Uterus (tissue), 4 donors: ENCODE results near the gene SERPINE3. TPM values are rescaled to one million over a fixed set of nuclear protein-coding genes. Genes with fewer than 3 reads are reported as not detected.

ENCODE experiments used
- DNase-seq, 2 donors: peaks; one replicate each; pipeline ENCODE4 v3.0.0-alpha.2; 2019 to 2020
- H3K27ac ChIP-seq, 2 donors: fragments of 200-600 bp; sonication (generic); 1 replicate in 1 of 2; 2 replicates in 1 of 2; pipeline ENCODE4 v1.5.1; 2016 to 2018
- H3K27me3 ChIP-seq, 2 donors: fragments of 200-600 bp; sonication (generic); one replicate each; pipeline ENCODE4 v1.5.1; 2018 to 2019; ENCODE audit warnings: control low read depth in 1 of 2
- H3K36me3 ChIP-seq, 2 donors: fragments of 200-600 bp; sonication (generic); one replicate each; pipeline ENCODE4 v1.5.1; 2019; ENCODE audit warnings: control low read depth in 1 of 2
- H3K4me1 ChIP-seq, 2 donors: fragments of 200-600 bp; sonication (generic); one replicate each; pipeline ENCODE4 v1.5.1; 2018 to 2019; ENCODE audit warnings: control low read depth in 1 of 2
- H3K4me3 ChIP-seq, 2 donors: fragments of 200-600 bp; sonication (generic); 1 replicate in 1 of 2; 2 replicates in 1 of 2; pipeline ENCODE4 v1.5.1; 2018 to 2019; ENCODE audit warnings: mild to moderate bottlenecking in 1 of 2
- H3K9me3 ChIP-seq, 2 donors: fragments of 200-600 bp; sonication (generic); one replicate each; pipeline ENCODE4 v1.5.1; 2019; ENCODE audit warnings: control low read depth in 1 of 2
- POLR2A ChIP-seq, 2 donors: fragments of 450-650 bp; IDR thresholded peaks; one replicate each; pipeline ENCODE4 v1.6.1; 2016; ENCODE audit warnings: antibody characterized with exemption in 2 of 2, mild to moderate bottlenecking in 1 of 2, moderate library complexity in 1 of 2
- intact Hi-C: fragments of 100-400 bp; cut with DNase I; formaldehyde crosslinking; loops from one replicate; pipeline ENCODE4 v1.15.1; 2023; ENCODE audit warnings: low total_unique reads
- total RNA-seq, 4 donors: library from RNA; depleted of rRNA in 3 of 4; stranded (reverse); fragments of >200 nt in 3 of 4; gene quantifications; one replicate each; pipeline versions ENCODE4 v1.1.0 to v1.2.4, GENCODE V29; 2014 to 2023
- TF ChIP-seq, protein P1 (sequence below), 4 experiments: fragments of 200-600 bp in 2 of 4; fragments of 450-650 bp in 2 of 4; sonication (generic) in 2 of 4; IDR thresholded peaks; one replicate each; pipeline ENCODE4 v1.5.1; 2016 to 2019; ENCODE audit warnings: antibody characterized with exemption in 4 of 4, mild to moderate bottlenecking in 2 of 4, moderate library complexity in 1 of 4
- donor health status: DM: yes; HTN: yes; CAD: no.

Gene SERPINE3
- total RNA-seq, 4 donors from 2014 or later: 0.14 TPM; not detected in 3

DNA sequence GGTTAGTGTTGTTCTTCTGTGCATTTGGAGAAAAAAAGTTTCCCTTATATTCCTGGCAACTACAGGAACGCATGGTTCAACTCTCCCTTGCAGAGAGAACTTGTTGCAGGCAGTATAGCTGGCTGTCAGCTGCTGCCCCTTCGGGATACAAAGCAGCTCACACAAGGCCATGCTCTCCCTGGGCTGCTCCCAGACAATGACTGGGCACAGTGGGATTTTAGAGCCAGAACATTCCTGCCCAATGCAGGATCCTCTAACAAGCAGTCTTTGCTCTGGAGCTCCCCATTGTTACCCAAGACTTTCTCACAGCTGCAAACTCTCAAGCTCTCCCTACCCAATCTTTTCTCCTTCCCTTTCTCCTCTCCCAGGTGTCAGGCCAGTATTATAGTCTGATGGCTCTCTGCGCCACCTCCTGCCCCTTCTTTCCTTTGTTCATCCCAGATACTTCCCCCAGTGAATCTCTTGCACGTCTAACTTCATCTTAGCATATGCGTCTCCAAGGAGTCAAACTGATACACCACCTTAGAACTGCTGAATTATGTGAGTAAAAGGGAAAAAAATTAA lies 27.5 kb upstream of the SERPINE3 start:
- intact Hi-C loops: no loop called here
- H3K4me1 ChIP-seq: no peaks in the 10 kb centered on the region
- DNase-seq: no peak
- no peak overlapping the region for H3K27ac ChIP-seq
- no peaks in the 10 kb centered on the region for H3K36me3 ChIP-seq
- no peaks in the 10 kb centered on the region for H3K9me3 ChIP-seq
- H3K4me3 ChIP-seq: no peak overlapping the region
- TF ChIP-seq POLR2A (IDR thresholded peaks at IDR 0.05): no peak
- TF ChIP-seq, protein P1, sequence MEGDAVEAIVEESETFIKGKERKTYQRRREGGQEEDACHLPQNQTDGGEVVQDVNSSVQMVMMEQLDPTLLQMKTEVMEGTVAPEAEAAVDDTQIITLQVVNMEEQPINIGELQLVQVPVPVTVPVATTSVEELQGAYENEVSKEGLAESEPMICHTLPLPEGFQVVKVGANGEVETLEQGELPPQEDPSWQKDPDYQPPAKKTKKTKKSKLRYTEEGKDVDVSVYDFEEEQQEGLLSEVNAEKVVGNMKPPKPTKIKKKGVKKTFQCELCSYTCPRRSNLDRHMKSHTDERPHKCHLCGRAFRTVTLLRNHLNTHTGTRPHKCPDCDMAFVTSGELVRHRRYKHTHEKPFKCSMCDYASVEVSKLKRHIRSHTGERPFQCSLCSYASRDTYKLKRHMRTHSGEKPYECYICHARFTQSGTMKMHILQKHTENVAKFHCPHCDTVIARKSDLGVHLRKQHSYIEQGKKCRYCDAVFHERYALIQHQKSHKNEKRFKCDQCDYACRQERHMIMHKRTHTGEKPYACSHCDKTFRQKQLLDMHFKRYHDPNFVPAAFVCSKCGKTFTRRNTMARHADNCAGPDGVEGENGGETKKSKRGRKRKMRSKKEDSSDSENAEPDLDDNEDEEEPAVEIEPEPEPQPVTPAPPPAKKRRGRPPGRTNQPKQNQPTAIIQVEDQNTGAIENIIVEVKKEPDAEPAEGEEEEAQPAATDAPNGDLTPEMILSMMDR (IDR thresholded peaks at IDR 0.05): no peak
- no peaks in the 10 kb centered on the region for H3K27me3 ChIP-seq

DNA sequence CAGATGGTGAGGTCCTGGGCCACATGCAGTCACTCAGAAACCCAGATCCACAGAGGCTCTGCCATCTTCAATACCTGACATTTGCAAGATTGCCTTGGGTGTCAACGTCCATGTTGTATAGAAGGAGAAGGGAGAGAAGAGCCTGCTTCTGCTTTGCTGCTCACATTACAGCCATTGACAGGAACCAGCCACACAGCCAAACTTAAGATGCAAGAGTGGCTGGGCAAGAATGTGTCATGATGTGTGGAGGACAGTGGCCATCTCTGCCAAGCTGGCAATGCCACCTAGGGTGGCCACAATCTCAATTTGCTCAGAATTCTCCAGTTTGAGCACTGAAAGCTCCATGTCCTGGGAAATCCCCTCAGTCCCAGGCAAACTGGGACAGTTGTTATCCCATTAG lies 25.9 kb upstream of the SERPINE3 start:
- H3K27ac ChIP-seq: no peak overlapping the region
- no peaks in the 10 kb centered on the region for H3K9me3 ChIP-seq
- H3K27me3 ChIP-seq: no peaks in the 10 kb centered on the region
- H3K4me1 ChIP-seq: no peaks in the 10 kb centered on the region
- intact Hi-C loops: no loop called here
- H3K36me3 ChIP-seq: no peaks in the 10 kb centered on the region
- no peak for TF ChIP-seq POLR2A (IDR thresholded peaks at IDR 0.05)
- TF ChIP-seq, protein P1 (IDR thresholded peaks at IDR 0.05): no peak
- DNase-seq: no peak
- H3K4me3 ChIP-seq: no peak overlapping the region

DNA sequence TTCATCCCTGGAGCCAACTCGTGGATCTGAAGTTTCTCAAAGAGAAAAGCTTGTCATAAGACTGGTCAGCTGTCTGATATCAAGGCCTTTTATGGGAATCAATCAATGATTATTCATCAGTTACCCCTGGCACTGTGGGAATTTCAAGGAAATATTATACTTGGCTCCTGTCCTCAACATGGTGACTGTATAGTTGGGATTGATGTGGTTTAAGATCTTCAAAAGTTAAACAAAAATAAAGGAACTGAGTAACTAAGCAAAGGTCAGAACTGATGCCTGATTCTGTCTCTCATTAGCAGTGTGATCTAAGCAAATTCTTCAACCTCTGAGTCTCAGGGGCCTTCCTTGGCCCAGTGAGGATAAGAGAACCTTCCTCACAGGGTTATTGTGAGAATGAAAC lies 22.2 kb upstream of the SERPINE3 start:
- H3K4me1 ChIP-seq: no peaks in the 10 kb centered on the region
- H3K4me3 ChIP-seq: no peak overlapping the region
- DNase-seq: no peak
- no peaks in the 10 kb centered on the region for H3K36me3 ChIP-seq
- H3K27me3 ChIP-seq: no peaks in the 10 kb centered on the region
- no peaks in the 10 kb centered on the region for H3K9me3 ChIP-seq
- H3K27ac ChIP-seq: no peak overlapping the region
- TF ChIP-seq POLR2A (IDR thresholded peaks at IDR 0.05): no peak
- TF ChIP-seq, protein P1 (IDR thresholded peaks at IDR 0.05): no peak
- intact Hi-C loops: no loop called here

DNA sequence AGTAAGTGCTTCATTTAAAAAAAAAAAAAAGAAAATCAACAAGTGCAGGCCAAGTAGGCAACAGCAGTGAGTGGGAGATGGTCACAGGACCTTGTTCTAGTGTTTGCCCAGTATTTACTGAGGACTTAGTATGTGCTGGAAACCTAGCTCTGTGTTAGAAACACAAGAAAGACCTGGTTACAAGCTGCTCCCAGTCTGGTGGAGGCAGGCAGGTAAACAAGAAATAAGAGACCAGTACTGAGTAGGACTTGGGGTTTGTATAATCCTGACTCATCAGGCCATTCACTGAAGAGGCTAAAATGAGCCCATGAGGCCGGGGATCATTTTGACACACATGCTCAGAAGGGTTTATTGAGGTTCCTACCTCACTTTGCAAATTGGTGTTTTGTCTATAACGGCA lies 21.5 kb upstream of the SERPINE3 start:
- Histone ChIP-seq H3K4me1 (no peaks in the 10 kb centered on the region), H3K27me3 (no peaks in the 10 kb centered on the region), H3K27ac (no peak overlapping the region), H3K9me3 (no peaks in the 10 kb centered on the region), H3K36me3 (no peaks in the 10 kb centered on the region), H3K4me3 (no peak overlapping the region)
- no peak for DNase-seq
- intact Hi-C loops: no loop called here
- TF ChIP-seq POLR2A (IDR thresholded peaks at IDR 0.05): no peak
- TF ChIP-seq, protein P1 (IDR thresholded peaks at IDR 0.05): no peak

DNA sequence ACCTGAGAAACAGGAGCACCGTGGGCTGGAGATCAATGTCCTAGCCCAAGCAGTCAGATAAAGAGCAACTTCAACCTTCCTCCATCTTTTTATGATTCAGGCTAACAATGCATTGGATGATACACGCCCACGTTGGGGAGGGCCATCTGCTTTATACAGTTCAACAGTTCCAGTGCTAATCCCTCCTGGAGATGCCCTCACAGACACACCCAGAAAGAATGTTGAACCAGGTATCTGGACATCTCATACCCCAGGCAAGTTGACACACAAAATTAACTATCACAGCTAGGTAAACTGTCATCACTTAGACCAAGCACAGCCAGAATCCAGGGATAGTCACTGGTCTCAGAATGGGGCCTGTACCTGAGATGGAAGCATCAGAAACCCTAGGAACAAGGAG lies 20.6 kb upstream of the SERPINE3 start:
- DNase-seq: no peak
- intact Hi-C loops: no loop called here
- no peak overlapping the region for H3K27ac ChIP-seq
- H3K36me3 ChIP-seq: no peaks in the 10 kb centered on the region
- H3K4me1 ChIP-seq: no peaks in the 10 kb centered on the region
- H3K27me3 ChIP-seq: no peaks in the 10 kb centered on the region
- no peaks in the 10 kb centered on the region for H3K9me3 ChIP-seq
- H3K4me3 ChIP-seq: no peak overlapping the region
- TF ChIP-seq, protein P1 (IDR thresholded peaks at IDR 0.05): no peak
- no peak for TF ChIP-seq POLR2A (IDR thresholded peaks at IDR 0.05)
